Right renal cortex interstitium (tissue), 3 donors: ENCODE measurements around the gene BCL2. TPM values are rescaled to one million over a fixed set of nuclear protein-coding genes. Genes with fewer than 3 reads are reported as not detected.

ENCODE experiments used
- DNase-seq, 3 donors: peaks; one replicate each; pipeline ENCODE4 v3.0.0-alpha.2; 2013; ENCODE audit warnings: low read depth in 3 of 3, low spot score in 2 of 3
- polyA plus RNA-seq, 3 donors: library from polyadenylated mRNA; unstranded; fragments of 120-200 nt; gene quantifications; one replicate each; pipeline ENCODE4 v1.2.1, GENCODE V29; 2013; ENCODE audit not compliant: insufficient read length in 3 of 3

The BCL2 gene
- polyA plus RNA-seq, 3 donors, result 23.5 to 24.7 (median 23.6) TPM

DNA sequence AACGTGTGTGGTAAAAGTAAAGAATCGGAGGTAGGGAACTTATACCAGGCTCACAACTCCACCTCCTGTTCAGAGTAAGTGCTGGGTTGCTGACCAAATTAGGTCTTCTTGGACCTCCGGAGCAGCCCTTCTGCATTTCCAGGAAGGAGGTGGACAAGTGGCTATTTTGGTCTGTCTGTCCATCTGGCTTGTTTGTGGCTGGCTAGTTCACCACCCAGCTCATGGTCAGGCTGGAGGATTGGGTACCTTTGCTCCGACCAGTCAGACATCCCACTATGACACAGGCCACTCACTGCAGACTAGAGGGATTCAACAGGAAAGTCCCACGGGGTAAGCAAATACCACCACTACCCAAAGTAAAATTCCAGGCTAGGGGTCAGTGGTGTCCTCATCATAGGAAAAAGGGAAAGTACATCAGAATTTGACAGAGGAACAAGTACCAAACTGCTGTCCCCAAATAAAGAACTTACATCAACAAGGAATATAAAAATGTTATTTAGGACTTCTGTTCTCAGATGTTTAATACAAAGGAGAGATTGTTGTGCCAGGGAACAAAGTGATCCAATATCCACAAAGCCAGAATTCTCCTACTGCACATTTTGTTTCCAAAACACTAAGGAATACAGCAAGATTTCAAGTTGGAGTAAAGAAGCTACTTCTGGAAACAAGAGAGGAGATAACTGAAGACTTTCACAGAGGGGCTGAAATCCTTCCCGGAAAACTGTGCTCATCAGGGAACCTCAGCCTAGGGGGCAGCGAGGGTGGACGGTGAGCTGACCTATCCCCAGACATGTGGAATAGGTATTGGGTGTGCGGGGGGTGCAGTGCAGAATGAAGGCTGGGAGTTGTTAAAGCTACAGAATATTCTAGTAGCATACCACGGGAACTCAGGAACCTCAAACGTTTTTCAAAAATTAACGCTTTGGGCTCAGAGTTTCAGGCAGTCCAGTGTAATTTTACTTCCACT lies 56.9 kb downstream of the BCL2 start:
- DNase-seq, result no peak

DNA sequence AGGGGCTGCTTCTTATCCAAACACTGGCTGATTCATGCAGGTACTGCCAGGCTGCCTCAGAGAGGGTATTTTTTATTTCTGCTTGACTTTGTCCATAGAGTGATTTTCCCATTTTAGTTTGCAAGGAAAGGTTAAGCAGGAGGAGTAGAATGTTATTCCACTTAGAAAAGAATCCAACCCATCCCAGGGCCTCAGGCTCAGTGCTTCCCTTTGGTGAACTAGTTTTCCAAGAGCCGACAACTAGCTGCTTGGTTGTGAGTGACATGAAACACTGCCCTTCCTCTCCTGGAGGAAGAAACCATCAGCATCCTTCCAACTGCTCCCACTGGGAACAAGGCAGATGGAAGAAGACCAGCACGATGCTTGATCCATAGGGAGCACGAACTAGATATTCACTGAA lies 58.5 kb downstream of the BCL2 start:
- DNase-seq, result no peak

DNA sequence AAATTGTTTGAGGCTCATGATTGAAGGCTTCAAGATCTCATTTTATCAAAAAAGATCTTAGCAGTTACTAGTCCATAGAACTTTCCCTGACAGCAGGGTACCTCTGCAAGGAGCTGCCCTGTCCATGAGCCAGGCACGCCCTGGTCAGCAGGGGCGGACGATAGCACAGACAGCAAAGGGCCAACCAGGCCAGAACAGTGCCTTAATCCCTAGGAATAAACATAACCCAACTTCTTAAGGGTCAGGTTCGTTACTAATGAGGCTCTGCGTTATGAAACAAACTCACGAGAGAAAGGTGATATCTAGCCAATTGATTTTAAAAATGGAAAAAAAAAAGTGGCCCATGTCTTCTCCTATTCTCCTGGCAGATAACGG lies 59.2 kb downstream of the BCL2 start:
- DNase-seq, result no peak

DNA sequence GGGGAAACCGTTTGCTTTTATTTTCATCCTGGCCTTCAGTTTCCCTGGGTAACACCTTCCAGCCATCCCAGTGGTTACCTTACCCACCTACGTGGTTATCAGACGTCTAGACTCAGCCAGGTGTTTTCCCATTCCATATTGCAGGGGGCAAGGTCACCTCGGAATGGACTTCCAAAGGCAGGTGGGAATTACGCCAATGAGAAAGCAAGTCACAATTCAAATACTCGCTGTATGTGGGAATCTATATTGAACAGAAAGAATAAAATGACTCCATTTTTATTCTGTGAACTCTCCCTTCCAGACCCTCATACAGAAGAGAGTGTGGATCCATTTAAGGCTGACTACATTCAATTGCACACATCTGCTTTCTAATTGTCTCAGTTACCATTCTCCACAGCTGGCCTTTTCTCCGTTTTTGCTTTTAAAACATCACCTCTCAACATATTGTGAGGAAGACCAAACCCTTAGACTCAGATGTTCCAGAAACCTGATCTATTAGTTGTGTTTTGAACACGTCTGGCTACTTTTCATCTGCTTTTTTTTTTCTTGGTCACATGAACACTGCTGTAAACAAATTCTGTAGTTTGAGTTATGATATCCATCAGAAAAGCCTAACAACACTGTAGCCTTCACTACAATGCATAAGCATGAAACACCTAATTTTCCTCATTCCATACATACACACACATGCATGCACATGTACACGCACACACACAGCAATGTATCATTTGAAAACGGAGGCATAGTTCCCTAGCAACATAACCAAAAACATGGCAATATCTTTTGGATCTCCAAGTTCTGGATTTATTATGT lies 59.8 kb downstream of the BCL2 start:
- no peak for DNase-seq

DNA sequence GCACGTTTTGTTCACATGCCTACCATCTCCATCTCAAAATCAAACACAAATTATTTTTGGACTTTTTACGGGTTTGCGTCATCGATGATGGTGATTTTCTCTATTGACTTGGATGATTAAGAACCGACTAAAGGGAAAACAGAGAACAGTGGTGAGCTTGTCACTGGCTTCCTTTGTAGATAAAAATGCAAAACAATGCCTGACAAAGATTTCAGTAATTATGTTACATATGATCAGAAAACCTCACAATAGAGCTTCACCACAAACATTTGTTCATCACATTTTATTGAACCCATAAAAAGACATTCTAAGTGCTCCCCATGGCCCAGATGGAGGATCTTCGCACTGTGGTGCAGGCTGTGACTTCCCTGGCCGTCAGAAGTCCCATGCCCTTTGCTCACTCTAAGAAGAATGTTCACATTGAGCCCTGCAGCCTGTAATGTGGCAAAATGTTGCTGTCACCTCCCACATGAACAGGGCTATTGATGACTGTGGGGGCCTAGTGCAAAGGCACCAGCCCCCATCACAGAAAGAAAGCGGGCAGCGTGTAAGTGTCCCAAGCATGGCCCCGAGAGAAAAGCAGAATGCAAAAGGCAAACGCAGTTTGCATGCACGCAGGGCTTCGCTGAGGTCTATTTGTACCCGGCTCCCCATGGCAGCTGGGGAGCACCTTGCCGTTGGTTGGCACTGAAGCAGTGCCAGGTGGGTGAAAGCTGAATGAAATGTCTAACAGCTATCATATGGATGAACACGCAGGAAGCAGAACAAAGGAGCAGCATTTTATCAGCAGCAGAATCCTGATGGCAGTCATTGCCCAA lies 60.6 kb downstream of the BCL2 start:
- DNase-seq, result no peak

DNA sequence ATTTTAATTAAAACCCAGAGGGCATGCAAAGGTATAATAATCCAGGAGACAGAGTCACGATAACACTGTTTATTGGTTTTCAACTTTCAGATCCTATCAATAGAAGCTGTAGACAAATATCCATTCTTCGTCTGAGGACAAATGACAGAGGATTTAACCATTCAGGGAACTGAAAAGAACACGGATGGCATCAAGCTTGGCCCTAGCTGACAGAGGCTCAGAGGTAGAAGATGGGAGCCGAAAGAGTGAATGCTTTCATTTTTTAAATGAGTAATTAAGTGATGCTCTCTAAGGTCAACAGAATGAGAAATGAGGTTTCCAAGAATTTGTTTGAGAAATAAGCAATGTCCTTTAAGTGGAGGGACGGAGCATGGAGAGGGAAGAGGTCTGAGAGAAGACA lies 62.1 kb downstream of the BCL2 start:
- no peak for DNase-seq

DNA sequence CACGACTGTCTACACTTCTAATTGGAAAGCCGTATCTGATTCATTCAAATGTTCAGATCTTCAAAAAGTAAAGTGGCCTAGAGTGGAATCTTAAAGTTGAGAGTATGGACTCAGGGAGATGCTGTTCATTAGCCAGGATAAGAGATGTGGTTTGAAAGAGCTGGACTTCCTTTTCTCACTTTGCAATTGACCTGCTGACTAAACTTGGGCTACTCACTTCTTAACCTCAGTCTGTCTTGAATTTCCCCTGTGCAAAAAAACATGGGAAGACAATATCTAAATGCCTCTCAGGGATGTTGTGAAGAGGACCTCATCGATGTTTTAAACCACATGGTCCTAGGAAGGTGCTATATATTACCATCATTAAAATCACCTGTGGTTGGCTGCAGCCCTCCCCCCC lies 64.1 kb downstream of the BCL2 start:
- DNase-seq, result no peak

DNA sequence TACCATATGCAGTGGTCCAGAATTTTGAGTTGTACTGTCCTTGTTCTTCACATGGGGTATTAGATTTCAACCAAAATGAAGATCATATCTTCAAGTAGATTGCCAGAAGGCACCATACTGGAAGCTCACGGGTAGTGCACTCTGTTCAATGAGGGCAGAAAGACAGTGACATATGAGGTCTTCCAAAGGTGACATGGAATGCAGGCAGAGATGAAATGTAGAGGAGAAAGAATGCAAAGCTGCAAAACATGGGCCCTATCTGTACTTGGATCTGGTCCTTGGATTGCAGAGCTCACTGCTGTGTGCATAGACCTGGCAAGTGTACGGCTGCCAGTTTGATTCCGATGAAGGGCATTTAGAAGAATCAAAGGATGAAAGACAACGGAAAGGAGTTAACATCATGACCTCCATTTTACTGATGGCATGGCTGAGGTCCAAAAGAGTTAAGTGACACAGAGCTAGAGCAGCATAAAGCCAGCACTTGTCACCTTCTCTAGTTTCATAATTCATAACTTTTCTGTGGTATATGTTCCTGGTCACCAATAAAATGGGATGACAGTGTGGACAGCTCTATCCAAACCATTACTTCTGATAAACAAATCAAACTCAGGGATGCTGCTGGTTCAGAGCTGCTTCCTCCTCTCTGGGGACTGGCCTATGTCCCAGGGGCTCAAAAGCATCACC lies 64.7 kb downstream of the BCL2 start:
- no peak for DNase-seq

DNA sequence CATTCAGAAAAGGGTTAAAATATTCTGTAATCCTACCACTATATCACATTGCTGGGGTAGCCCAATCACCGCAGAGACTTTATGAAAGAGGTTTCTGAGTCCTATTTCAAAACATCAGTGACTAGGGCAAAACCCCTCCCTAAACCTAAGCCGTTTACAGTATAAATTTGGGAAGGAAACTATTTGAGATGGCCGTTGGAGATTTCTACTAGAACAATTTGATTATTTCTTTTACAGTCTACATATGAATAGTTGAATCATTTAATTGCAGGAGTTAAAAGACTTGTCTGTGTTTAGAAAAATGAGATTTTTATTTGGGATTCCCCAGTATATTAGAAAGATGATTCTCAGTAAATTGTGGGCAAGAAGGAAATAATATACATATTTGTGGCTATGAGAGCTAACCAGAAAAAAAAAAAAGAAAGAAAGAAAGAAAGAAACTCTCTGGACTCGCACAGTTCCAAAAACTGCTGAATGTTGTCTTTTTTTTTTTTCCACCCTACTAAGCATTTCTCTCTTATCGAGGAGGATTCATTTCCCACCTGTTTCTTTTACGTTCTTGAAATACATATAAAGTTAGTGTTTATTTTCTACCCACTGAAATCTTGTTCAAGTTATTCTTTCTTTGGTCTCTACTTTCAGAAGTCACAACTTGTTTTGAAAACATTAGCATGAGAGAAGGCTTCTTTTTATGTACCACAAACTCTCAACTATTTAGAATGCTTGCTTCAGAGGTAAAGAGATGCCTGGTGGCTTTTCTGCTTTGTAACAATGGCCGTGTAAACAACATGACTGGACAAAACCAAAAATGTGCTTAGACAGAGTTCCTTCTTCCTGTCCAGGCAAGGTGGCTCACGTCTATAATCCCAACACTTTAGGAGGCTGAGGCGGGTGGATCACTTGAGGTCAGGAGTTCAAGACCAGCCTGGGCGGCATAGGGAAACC lies 65.9 kb downstream of the BCL2 start:
- no peak for DNase-seq

DNA sequence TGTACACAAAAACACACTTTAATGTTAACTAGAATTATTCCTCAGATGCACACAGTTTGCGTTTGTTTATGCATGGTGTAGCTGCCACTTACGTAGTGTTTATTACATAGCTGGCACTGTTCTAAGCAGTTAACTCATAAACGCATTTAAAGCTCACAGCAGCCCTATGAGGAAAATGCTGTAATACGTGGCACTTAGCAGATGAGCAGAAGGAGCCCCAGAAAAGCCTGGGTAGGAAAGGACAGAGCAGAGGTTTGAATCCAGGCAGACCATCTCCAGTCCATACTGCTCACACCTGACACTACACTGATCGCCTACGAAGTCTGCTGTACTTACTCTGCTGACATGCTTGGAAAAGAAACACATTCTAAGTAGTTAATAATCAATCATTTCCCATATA lies 66.6 kb downstream of the BCL2 start:
- no peak for DNase-seq

DNA sequence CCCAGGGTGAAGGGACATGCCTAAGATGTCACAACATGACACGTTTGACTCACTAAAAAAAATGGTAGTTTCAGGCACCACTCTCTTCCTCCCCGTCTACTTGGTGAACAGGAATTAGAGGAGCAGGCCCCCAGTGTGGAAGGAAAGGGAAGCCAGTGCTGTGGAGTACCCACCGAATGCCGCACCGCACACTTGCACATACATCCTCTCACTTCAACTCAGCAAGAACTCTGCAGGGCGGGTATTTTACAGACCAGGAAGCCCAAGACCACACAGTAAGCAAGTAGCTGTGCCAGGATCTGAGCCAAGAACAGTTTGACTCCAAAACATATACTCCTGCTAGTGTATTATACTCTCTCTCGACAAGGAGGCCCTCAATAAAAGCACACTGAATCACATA lies 69.8 kb downstream of the BCL2 start:
- no peak for DNase-seq

DNA sequence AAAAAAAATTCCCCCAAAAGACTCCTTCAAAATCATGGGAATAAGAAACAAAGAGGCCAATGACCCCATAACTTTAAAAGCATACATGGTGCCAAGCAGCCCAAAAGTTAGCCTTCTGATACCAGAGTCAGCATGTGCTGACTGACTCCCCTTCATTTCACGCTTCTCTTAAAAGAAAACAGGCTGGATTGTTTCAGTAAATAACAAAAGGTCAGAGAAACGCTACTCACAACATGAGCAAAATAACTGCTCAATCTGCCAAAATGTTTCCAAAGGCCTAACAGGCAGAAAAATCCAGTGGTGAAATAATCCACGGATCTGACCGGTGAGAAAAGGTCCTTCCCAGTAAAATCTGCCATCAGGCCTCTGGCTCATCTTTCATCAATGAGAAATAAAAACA lies 71.6 kb downstream of the BCL2 start:
- DNase-seq, result no peak

DNA sequence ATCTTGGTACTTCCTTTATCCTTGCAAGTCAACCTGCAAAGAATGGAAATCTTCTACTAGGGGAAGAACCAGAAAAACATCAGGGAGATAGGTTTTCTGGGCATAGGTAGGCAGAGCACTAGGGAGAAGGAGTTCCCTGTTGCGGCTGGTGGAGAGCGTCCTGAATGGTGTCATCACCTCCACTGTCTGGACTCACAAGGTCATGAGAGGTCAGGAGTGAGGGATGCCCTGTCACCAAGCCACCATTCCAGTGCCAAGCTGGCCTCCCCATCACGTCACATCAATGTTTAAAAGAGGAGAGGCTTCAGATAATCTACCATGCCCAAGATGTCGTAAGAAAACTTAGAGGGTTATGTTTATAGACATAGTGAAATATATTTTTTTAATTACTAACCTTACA lies 72.1 kb downstream of the BCL2 start:
- no peak for DNase-seq

DNA sequence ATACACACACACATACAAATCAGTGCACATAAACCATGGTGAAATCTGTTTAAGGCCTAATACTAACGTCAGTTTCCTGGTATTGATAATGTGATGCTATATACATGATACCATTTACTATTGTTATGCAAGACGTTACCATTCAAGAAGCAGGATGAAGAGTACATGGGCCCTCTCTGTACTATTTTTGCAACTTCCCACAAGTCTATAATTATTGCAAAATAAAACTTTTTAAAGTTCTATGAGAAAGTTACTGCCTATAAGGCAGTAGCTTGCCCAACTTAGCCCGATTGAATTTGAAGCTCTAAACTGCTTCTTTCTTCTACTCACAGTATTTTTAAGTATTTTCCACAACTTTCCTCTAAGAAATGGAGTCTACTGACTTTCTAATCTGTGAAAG lies 74.0 kb downstream of the BCL2 start:
- DNase-seq, result no peak

DNA sequence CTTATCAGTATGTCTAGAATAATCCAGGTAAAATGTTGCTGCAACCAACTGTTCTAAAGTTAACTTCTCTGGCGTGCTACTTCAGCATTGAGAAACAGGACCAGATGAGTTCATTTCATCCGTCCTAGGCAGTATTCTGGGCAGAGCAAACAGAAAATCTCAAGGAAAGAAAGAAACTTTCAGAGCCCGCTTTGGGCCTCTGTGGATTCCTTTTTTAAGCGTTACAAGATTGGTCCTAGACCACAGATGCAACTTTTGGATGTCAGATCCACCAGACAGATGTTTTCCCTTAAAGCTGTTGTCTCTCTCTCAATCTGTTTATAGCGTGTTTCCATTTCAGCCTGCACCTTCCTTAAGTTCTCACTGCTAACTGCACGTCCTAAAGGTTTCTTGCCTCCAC lies 75.0 kb downstream of the BCL2 start:
- DNase-seq, result no peak

DNA sequence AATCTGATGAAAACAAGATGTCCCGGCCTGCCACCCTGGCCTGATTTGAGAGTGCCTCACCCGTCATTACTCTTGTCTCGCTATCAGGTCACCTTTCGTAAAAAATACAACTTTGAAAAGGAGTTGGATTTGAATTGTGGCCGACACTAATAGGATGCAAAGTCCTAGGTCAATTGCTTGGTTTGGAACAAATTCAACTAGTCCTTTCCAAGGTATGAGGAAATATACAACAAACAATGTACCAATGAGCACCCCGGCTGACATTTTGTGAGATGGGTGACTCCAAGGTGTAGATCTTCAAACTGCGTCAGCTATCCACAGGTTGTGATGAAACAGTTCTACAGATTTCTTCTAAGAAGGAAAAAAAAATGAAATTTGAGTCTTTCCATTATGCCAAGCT lies 77.8 kb downstream of the BCL2 start:
- DNase-seq, result no peak

DNA sequence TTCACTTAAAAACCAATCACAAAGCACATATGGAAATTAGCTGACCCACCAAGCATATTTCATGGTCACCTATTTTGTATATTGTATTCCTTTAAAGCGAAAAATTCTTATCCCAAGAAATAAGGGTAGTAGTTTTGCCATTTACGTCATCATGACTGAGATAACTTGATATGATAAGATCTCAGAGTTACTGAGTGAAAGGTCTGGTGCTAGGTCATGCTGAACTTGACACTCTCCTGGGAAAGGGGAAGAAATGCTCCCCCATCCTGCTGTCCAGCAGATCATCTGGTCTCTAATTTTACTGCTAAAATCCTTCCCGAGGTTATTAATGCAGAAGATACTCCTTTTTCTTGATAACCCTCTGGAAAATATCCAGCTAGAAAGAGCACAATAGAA lies 78.3 kb downstream of the BCL2 start:
- DNase-seq, result no peak

DNA sequence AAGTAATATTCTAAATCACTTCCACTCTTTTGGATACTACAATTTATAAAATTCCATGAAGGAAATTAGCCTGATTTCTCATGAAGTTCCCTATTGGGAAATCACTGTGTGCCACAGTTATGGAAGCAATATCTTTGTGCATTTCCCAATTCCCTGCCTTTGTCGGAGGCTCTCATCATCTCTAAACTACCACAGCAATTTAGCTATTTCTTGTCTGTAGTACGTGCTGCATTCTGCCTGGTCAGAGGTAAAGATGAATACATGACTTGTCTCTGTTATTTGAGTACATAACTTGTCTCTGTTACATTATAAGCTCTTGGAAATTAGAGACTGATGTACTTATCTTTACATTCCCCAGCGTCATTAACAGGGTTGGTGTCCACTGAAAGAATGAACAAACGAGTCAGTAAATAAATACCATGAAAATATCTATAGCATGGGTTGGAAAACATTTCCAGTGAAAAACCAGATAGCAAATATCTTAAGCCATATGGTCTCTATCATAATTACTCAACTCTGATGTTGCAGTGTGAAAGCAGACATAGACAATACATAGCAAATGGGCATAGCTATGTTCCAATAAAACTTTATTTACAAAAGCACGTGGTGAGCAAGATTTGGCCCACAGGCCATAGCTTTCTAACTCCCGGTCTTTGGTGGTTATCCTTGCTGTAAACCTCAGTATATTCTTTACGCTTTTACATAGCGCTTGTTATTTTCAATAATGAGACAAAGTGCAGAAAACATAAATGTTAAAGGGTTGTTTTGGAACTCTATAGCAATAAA lies 78.8 kb downstream of the BCL2 start:
- no peak for DNase-seq

DNA sequence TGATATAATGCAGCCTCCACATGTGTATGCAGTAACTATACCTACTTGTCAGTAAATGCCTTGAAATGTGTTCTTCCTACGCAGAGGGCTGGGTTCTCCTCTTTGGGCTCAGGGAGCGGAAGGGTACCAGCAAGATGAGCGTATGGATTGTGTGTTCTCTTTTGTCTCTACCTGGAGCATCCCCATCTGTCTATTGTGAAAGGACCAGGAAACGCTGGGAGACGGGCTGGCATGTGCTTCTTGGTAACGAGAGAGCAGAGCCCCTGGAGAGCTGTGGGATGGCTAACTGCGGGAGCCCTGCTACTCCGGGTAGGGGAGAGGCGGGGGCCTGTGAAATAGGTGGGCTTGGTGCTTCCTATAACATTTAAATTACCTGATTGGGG lies 80.9 kb downstream of the BCL2 start:
- DNase-seq, result no peak
